GM20431 (cell line): ENCODE measurements around the gene NAA38.

Experiments
- in situ Hi-C: fragments of 300-500 bp; cut with MseI, MboI; formaldehyde crosslinking; loops from one replicate; pipeline ENCODE4 v1.15.0; 2020; ENCODE audit warnings: low sequenced_read_pairs; ENCODE audit not compliant: unreplicated experiment

The NAA38 gene

DNA sequence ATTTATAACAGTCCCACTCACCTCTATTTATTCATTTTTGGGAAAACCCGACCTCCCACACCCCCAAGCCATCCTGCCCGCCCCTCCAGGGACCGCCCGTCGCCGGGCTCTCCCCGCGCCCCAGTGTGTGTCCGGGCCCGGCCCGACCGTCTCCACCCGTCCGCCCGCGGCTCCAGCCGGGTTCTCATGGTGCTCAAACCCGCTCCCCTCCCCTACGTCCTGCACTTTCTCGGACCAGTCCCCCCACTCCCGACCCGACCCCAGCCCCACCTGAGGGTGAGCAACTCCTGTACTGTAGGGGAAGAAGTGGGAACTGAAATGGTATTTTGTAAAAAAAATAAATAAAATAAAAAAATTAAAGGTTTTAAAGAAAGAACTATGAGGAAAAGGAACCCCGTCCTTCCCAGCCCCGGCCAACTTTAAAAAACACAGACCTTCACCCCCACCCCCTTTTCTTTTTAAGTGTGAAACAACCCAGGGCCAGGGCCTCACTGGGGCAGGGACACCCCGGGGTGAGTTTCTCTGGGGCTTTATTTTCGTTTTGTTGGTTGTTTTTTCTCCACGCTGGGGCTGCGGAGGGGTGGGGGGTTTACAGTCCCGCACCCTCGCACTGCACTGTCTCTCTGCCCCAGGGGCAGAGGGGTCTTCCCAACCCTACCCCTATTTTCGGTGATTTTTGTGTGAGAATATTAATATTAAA lies 3.1 kb downstream of the NAA38 start:
- in situ Hi-C loops = no loop called here

DNA sequence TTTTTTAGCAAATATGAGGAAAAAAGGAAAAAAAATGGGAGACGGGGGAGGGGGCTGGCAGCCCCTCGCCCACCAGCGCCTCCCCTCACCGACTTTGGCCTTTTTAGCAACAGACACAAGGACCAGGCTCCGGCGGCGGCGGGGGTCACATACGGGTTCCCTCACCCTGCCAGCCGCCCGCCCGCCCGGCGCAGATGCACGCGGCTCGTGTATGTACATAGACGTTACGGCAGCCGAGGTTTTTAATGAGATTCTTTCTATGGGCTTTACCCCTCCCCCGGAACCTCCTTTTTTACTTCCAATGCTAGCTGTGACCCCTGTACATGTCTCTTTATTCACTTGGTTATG lies 3.7 kb downstream of the NAA38 start:
- in situ Hi-C loops = no loop called here

DNA sequence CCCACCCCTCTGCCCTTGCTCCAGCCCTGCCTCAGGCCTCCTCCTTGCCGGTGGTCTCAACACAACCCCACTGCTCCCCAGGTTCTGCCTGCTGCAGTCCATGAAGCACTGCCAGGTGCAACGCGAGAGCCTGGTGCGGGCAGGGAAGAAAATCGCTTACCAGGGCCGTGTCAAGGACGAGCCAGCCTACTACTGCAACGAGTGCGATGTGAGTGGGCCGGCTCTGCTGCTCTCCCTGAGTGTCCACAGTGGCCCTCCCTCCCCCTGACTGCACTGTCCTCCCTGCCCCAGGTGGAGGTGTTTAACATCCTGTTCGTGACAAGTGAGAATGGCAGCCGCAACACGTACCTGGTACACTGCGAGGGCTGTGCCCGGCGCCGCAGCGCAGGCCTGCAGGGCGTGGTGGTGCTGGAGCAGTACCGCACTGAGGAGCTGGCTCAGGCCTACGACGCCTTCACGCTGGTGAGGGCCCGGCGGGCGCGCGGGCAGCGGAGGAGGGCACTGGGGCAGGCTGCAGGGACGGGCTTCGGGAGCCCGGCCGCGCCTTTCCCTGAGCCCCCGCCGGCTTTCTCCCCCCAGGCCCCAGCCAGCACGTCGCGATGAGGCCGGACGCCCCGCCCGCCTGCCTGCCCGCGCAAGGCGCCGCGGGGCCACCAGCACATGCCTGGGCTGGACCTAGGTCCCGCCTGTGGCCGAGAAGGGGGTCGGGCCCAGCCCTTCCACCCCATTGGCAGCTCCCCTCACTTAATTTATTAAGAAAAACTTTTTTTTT lies 4.3 kb downstream of the NAA38 start:
- in situ Hi-C loops = no loop called here

GRCh38 chr17:7852262-7852670 lies 5.1 kb downstream of the NAA38 start:
- in situ Hi-C loops = no loop called here

DNA sequence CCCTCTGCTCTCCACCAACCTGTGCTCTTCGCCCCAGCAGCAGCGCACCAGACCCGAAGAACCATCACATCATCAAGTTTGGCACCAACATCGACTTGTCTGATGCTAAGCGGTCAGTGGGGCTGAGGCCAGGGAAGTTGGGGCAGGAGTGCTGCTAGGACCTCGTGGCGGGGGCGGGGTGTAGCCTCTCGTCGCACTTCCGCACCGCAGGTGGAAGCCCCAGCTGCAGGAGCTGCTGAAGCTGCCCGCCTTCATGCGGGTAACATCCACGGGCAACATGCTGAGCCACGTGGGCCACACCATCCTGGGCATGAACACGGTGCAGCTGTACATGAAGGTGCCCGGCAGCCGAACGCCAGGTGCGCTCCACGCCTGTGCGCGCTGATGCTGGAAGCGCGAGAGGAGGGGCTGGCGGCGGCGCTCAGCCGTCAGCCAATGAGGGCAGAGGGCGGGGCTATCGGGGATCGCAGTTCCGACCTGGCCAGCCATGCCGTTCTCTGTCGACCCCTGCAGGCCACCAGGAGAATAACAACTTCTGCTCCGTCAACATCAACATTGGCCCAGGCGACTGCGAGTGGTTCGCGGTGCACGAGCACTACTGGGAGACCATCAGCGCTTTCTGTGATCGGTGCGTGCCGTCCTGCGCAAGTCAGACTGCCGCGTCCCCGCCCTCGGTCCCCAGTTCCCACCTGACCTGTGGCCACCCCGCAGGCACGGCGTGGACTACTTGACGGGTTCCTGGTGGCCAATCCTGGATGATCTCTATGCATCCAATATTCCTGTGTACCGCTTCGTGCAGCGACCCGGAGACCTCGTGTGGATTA lies 5.7 kb downstream of the NAA38 start:
- in situ Hi-C loops = no loop called here

DNA sequence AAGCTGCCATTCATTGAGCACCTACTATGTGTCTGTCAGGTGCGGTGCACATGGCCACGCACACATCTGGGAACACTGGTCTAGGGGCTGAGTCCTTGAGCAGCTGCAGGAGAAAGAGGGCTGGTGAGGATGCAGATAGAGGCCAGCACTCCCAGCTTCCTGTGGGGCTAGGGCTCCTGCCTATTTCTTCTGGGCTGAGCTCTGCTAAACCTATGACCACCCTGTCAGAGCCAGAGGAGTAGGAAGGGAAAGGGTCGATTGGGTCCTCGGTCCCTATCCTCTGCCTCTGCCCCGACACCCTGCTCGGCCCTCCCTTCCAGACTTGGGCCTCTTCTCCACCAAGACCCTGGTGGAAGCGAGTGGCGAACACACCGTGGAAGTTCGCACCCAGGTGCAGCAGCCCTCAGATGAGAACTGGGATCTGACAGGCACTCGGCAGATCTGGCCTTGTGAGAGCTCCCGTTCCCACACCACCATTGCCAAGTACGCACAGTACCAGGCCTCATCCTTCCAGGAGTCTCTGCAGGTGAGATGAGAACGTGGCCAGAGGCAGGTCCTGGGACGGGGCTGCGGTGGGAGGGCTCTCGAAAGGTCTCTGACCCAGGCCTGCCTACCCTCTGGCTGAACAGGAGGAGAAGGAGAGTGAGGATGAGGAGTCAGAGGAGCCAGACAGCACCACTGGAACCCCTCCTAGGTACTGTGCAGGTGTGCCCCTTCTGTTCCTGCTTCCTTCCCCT lies 6.5 kb downstream of the NAA38 start:
- in situ Hi-C loops = no loop called here

GRCh38 chr17:7849751-7850504 lies 7.4 kb downstream of the NAA38 start:
- in situ Hi-C loops = no loop called here

GRCh38 chr17:7849130-7849750 lies 8.1 kb downstream of the NAA38 start:
- in situ Hi-C loops = no loop called here

DNA sequence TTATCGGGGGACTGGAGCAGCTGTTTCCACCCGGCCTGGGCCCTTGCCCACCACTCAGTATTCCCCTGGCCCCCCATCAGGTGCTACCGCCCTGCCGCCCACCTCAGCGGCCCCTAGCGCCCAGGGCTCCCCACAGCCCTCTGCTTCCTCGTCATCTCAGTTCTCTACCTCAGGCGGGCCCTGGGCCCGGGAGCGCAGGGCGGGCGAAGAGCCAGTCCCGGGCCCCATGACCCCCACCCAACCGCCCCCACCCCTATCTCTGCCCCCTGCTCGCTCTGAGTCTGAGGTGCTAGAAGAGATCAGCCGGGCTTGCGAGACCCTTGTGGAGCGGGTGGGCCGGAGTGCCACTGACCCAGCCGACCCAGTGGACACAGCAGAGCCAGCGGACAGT lies 8.6 kb downstream of the NAA38 start:
- in situ Hi-C loops = no loop called here

DNA sequence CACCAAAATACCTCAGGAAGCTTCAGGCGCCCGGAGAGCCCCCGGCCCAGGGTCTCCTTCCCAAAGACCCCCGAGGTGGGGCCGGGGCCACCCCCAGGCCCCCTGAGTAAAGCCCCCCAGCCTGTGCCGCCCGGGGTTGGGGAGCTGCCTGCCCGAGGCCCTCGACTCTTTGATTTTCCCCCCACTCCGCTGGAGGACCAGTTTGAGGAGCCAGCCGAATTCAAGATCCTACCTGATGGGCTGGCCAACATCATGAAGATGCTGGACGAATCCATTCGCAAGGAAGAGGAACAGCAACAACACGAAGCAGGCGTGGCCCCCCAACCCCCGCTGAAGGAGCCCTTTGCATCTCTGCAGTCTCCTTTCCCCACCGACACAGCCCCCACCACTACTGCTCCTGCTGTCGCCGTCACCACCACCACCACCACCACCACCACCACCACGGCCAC lies 9.2 kb downstream of the NAA38 start:
- in situ Hi-C loops = no loop called here

GRCh38 chr17:7846765-7847661 lies 10.3 kb downstream of the NAA38 start:
- in situ Hi-C loops = no loop called here

DNA sequence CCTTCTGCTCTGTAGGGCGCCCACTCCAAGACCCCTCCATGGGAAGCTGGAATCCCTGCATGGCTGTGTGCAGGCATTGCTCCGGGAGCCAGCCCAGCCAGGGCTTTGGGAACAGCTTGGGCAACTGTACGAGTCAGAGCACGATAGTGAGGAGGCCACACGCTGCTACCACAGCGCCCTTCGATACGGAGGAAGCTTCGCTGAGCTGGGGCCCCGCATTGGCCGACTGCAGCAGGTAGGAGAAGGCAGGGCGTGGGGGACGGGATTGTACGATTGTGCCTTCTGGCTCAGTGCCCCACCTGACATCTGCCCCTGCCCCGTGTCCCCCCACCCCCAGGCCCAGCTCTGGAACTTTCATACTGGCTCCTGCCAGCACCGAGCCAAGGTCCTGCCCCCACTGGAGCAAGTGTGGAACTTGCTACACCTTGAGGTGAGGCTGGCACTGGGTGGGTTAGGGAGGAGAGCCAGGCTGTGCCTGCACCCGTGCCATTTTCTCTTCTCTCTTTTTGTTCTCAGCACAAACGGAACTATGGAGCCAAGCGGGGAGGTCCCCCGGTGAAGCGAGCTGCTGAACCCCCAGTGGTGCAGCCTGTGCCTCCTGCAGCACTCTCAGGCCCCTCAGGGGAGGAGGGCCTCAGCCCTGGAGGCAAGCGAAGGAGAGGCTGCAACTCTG lies 11.2 kb downstream of the NAA38 start:
- in situ Hi-C loops = no loop called here

DNA sequence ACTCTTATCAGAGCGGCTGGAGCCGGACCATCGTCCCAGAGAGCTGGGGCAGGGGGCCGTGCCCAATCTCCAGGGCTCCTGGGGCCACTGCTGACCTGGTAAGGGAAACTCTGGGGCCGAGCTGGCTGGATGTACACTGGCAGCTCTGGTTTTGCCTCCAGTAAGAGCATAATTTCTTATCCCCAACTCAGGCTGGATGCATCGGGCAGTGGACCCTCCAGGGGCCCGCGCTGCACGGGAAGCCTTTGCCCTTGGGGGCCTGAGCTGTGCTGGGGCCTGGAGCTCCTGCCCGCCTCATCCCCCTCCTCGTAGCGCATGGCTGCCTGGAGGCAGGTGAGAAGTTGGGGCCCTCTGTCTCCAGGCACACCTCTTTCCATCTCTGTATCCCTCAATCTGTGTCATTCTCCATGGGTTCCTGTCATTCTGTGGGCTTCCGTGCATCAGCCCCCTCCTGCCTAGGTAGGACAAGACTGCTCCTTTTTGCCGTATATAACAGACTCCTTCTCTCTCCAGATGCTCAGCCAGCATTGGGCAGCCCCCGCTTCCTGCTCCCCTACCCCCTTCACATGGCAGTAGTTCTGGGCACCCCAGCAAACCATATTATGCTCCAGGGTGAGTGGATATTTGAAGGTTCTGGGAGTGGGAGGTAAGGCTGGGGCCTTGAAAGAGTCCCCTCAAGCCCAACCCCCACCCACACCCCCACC lies 11.8 kb downstream of the NAA38 start:
- in situ Hi-C loops = no loop called here

DNA sequence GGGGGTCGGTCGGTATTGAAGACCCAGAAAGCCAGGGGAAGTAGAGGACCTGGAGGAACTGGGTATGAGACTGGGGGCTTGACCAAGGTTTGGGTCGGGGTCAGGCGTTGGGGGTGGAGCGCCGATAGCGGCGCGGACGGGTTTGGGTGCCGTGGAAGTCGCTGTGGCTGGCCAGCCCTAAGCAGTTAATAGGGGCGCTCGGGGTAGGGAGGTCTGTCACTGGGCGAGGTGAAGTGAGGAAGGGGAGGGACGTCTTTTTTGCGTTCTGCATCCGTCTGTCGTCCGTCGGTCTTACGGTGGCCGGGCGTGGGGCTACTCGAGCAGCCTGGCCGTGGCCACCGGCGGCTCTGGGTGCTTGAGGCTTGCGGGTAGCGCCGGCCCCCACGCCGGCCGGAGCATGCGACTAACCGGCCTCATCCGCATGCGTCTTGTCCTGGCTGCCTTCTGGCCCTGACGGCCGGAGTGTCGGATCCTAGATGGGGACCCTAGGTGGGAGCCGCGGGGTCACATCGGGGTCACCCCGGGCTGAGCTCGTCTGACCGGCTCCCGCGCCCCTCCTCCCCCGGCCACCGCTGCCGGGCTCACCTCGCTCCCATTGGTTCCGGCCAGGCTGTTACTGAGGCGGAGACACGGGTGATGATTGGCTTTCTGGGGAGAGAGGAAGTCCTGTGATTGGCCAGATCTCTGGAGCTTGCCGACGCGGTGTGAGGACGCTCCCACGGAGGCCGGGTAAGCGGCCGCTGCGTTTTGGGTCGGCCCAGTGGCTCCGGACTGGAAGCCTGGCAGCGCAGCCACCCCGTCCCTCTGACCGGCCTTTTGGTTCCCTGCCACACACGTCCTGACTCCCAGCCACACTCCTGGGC lies 12.8 kb downstream of the NAA38 start:
- in situ Hi-C loops = no loop called here

GRCh38 chr17:7843536-7844291 lies 13.6 kb downstream of the NAA38 start:
- in situ Hi-C loops = no loop called here

DNA sequence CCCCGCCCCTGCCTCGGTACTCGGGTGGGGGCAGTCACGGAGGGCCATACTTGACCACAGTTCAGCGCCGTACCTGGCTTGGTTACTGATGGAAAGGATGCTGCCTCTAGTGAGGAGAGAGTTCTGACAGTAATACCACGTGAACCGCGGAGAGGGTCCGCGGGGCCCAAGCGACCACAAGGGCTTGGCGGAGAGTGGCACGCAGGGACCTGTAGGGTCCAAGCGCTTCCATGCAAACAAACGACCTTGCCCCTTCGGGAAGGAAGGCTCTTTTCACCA lies 14.2 kb downstream of the NAA38 start:
- in situ Hi-C loops = no loop called here
